ENCODE data around the gene TUBGCP6.

TUBGCP6 gene

DNA sequence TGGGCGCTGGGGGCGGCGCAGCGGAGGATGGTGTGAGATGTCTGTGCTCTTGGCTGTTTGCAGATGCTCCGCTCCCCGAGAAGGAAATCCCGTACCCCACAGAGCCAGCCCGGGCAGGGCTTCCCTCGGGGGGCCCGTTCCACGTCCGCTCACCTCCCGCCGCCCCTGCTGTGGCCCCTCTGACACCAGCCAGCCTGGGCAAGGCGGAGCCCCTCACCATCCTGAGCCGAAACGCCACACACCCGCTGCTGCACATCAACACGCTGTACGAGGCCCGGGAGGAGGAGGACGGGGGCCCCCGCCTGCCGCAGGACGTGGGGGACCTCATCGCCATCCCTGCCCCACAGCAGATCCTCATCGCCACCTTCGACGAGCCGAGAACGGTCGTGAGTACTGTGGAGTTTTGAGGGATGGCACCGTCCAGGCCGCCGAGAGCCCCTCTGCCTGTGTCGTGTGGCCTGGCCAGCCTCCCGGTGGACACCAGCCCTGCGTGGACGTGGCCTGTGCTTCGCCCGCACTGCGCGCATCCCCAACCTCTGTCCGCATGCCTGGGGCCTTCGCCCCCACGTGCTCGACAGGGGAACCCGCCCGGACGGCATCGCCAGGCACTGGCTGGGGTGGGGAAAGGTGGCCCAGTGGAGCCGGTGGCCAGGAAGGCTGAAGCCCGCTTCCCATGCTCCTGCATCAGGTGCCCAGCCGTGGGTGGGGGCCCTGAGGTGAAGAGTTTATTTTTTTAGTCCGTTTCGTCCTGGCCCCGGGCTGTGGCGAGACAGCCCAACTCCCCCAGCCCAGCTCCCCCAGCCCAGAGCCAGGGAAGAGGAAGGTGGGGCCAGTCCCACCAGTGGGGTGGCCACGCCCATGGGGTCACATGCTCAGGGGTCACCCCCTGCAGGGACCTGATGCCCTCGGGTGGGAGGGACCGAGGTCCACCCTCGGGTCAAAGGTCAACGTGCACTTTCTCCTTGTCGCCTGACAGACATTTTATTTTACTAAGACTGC is 65.7 kb downstream of the TUBGCP6 start:
- no peak for TF ChIP-seq BACH2 (CRISPR knock-in tag; IDR thresholded peaks at IDR 0.05; ENCODE audit: borderline replicate concordance)
- TF ChIP-seq, protein P1, sequence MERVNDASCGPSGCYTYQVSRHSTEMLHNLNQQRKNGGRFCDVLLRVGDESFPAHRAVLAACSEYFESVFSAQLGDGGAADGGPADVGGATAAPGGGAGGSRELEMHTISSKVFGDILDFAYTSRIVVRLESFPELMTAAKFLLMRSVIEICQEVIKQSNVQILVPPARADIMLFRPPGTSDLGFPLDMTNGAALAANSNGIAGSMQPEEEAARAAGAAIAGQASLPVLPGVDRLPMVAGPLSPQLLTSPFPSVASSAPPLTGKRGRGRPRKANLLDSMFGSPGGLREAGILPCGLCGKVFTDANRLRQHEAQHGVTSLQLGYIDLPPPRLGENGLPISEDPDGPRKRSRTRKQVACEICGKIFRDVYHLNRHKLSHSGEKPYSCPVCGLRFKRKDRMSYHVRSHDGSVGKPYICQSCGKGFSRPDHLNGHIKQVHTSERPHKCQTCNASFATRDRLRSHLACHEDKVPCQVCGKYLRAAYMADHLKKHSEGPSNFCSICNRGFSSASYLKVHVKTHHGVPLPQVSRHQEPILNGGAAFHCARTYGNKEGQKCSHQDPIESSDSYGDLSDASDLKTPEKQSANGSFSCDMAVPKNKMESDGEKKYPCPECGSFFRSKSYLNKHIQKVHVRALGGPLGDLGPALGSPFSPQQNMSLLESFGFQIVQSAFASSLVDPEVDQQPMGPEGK (CRISPR knock-in tag; IDR thresholded peaks at IDR 0.05; ENCODE audit: borderline replicate concordance) = no peak
- TF ChIP-seq ZNF70 (CRISPR knock-in tag; IDR thresholded peaks at IDR 0.05) = no peak
- TF ChIP-seq ZFP3 (CRISPR knock-in tag; IDR thresholded peaks at IDR 0.05) = no peak
- no peak for TF ChIP-seq CREB5 (CRISPR knock-in tag; IDR thresholded peaks at IDR 0.05; ENCODE audit: low read depth)
- no peak for TF ChIP-seq TCF4 (CRISPR knock-in tag; IDR thresholded peaks at IDR 0.05; ENCODE audit: borderline replicate concordance)
- no peak for TF ChIP-seq RARB (CRISPR knock-in tag; IDR thresholded peaks at IDR 0.05)
- TF ChIP-seq ISL1 (CRISPR knock-in tag; IDR thresholded peaks at IDR 0.05) = no peak
- no peak for TF ChIP-seq SNAI2 (CRISPR knock-in tag; IDR thresholded peaks at IDR 0.05)
- TF ChIP-seq, protein P2, sequence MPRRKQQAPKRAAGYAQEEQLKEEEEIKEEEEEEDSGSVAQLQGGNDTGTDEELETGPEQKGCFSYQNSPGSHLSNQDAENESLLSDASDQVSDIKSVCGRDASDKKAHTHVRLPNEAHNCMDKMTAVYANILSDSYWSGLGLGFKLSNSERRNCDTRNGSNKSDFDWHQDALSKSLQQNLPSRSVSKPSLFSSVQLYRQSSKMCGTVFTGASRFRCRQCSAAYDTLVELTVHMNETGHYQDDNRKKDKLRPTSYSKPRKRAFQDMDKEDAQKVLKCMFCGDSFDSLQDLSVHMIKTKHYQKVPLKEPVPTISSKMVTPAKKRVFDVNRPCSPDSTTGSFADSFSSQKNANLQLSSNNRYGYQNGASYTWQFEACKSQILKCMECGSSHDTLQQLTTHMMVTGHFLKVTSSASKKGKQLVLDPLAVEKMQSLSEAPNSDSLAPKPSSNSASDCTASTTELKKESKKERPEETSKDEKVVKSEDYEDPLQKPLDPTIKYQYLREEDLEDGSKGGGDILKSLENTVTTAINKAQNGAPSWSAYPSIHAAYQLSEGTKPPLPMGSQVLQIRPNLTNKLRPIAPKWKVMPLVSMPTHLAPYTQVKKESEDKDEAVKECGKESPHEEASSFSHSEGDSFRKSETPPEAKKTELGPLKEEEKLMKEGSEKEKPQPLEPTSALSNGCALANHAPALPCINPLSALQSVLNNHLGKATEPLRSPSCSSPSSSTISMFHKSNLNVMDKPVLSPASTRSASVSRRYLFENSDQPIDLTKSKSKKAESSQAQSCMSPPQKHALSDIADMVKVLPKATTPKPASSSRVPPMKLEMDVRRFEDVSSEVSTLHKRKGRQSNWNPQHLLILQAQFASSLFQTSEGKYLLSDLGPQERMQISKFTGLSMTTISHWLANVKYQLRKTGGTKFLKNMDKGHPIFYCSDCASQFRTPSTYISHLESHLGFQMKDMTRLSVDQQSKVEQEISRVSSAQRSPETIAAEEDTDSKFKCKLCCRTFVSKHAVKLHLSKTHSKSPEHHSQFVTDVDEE (CRISPR knock-in tag; IDR thresholded peaks at IDR 0.05) = no peak
- TF ChIP-seq ESRRG (CRISPR knock-in tag; IDR thresholded peaks at IDR 0.05) = no peak
- no peak for TF ChIP-seq ZNF8 (CRISPR knock-in tag; IDR thresholded peaks at IDR 0.05)
- no peak for TF ChIP-seq ARNTL (CRISPR knock-in tag; IDR thresholded peaks at IDR 0.05; ENCODE audit: borderline replicate concordance, low read depth)
- TF ChIP-seq, protein P3, sequence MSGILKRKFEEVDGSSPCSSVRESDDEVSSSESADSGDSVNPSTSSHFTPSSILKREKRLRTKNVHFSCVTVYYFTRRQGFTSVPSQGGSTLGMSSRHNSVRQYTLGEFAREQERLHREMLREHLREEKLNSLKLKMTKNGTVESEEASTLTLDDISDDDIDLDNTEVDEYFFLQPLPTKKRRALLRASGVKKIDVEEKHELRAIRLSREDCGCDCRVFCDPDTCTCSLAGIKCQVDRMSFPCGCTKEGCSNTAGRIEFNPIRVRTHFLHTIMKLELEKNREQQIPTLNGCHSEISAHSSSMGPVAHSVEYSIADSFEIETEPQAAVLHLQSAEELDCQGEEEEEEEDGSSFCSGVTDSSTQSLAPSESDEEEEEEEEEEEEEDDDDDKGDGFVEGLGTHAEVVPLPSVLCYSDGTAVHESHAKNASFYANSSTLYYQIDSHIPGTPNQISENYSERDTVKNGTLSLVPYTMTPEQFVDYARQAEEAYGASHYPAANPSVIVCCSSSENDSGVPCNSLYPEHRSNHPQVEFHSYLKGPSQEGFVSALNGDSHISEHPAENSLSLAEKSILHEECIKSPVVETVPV (CRISPR knock-in tag; IDR thresholded peaks at IDR 0.05) = no peak
- TF ChIP-seq ZNF565 (CRISPR knock-in tag; conservative IDR thresholded peaks at IDR 0.05; ENCODE audit: low read depth) = no peak
- no peak for TF ChIP-seq GLIS3 (CRISPR knock-in tag; IDR thresholded peaks at IDR 0.05)
- no peak for ATAC-seq

- TF ChIP-seq SNAI2 (CRISPR knock-in tag; IDR thresholded peaks at IDR 0.05) = no peak
- TF ChIP-seq TOX (CRISPR knock-in tag; IDR thresholded peaks at IDR 0.05; ENCODE audit: borderline replicate concordance) = no peak
- no peak for TF ChIP-seq ZNF70 (CRISPR knock-in tag; IDR thresholded peaks at IDR 0.05)
- no peak for TF ChIP-seq ZC3H10 (CRISPR knock-in tag; IDR thresholded peaks at IDR 0.05)
- TF ChIP-seq POU6F1 (CRISPR knock-in tag; IDR thresholded peaks at IDR 0.05; ENCODE audit: borderline replicate concordance, low read depth) = no peak
- TF ChIP-seq ZFP3 (CRISPR knock-in tag; IDR thresholded peaks at IDR 0.05) = no peak
- TF ChIP-seq, protein P3 (CRISPR knock-in tag; IDR thresholded peaks at IDR 0.05) = no peak
- TF ChIP-seq ZNF8 (CRISPR knock-in tag; IDR thresholded peaks at IDR 0.05) = no peak
- TF ChIP-seq ZNF565 (CRISPR knock-in tag; conservative IDR thresholded peaks at IDR 0.05; ENCODE audit: low read depth) = no peak
- TF ChIP-seq CSDC2 (CRISPR knock-in tag; IDR thresholded peaks at IDR 0.05) = no peak
- no peak for ATAC-seq
Measured at GRCh38 chr22:50178471-50178864, 66.4 kb downstream of the TUBGCP6 start.

Data from SK-N-SH treated with all-trans-retinoic acid at 6 μM for 48 hours (cell line).